Melanocyte of skin (primary cell): Measurements from ENCODE around the gene SH2D5. TPM values are rescaled to one million over a fixed set of nuclear protein-coding genes. Genes with fewer than 3 reads are reported as not detected.

Experiments
- total RNA-seq, 2 donors: library from RNA; depleted of rRNA; stranded (reverse); fragments of >200 nt; gene quantifications; 2 replicates each; pipeline ENCODE4 v1.2.3, GENCODE V29; 2012

The SH2D5 gene
- 1 to 10 TPM in 1 of 2 donors, under 1 TPM in 1; 0.34 to 1.3 TPM for total RNA-seq

GRCh38 chr1:20732588-20733359 is at the start of gene SH2D5:
Gene SH2D5, minus strand, starts transcription at chr1:20732703. Its CDS starts 4,659 bp downstream, at chr1:20728044.

DNA sequence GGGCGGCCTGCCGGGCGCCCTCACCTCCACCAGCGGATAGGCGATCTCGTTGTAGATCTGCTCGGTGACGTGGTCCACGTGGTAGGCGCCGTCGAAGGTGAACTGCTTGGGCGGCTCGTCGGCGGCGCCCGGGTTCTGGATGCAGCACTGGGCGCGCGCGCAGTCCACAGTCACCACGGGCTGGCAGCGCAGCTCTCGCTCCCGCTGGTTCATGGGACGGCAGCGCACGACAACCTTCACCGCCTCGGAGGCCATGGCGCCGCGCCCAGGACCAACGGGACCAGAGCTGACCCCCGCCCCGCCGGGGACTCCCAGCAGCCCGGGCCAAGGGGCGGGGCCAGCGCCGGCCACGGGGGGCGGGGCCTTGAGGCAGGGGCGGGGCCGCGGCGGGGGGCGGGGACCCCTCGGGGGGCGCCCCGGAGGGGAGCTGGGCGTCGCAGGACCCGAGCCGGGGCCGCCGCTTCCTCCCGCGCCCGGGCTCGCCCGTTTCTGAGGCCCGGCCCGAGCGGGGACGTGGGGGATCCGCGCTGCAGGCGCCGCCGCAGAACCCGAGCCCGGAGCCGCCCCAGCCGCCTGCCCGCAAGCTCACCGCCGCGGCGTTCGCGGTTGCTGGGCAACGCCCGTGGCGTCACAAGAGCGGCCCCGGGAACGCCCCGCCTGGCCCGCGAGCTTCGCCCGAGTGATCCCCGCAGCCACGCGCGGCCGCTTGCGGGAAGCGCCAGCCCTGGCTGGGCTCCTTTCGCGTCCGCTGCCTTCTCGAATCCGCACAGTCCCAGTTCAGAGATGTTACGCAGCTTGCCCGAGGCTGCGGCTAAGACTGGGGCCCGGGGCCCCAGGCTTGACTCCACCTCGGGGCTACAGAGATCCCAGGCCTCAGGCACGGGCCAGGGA is 14.8 kb downstream of the SH2D5 start, which contains the start of gene KIF17:
Gene KIF17 (minus strand): TSS at position 556 of the 891 bp plus-strand sequence. CDS start 301 bp downstream, at position 255.

Other genes starting within 250 kb of the SH2D5 start
- gene CAMK2N1, start 246.5 kb downstream of the SH2D5 start, total RNA-seq = under 1 TPM; 0.69 to 1.00 TPM
- gene MUL1, start 224.6 kb downstream of the SH2D5 start, total RNA-seq = 10 to 100 TPM; 36.3 to 36.5 TPM
- not detected for gene FAM43B, start 180.1 kb downstream of the SH2D5 start, total RNA-seq
- not detected for gene CDA, start 143.6 kb downstream of the SH2D5 start, total RNA-seq
- 10 to 100 TPM; 17.0 to 27.2 TPM for gene PINK1, start 99.2 kb downstream of the SH2D5 start, total RNA-seq
- gene DDOST, start 71.3 kb downstream of the SH2D5 start, total RNA-seq = 100 to 1,000 TPM; 176 to 228 TPM
- gene KIF17, start 14.7 kb downstream of the SH2D5 start, total RNA-seq = under 1 TPM; under 0.01 to 0.33 TPM
- gene HP1BP3, start 54.6 kb upstream of the SH2D5 start, total RNA-seq = 100 to 1,000 TPM; 210 to 219 TPM